HG03460 (cell line): ENCODE results near the gene CEP85.

ENCODE experiments used
- ATAC-seq: cut with Tn5 transposase; IDR thresholded peaks from one replicate; pipeline ENCODE4 v1.9.1; 2021; ENCODE audit not compliant: unreplicated experiment

Gene CEP85

DNA sequence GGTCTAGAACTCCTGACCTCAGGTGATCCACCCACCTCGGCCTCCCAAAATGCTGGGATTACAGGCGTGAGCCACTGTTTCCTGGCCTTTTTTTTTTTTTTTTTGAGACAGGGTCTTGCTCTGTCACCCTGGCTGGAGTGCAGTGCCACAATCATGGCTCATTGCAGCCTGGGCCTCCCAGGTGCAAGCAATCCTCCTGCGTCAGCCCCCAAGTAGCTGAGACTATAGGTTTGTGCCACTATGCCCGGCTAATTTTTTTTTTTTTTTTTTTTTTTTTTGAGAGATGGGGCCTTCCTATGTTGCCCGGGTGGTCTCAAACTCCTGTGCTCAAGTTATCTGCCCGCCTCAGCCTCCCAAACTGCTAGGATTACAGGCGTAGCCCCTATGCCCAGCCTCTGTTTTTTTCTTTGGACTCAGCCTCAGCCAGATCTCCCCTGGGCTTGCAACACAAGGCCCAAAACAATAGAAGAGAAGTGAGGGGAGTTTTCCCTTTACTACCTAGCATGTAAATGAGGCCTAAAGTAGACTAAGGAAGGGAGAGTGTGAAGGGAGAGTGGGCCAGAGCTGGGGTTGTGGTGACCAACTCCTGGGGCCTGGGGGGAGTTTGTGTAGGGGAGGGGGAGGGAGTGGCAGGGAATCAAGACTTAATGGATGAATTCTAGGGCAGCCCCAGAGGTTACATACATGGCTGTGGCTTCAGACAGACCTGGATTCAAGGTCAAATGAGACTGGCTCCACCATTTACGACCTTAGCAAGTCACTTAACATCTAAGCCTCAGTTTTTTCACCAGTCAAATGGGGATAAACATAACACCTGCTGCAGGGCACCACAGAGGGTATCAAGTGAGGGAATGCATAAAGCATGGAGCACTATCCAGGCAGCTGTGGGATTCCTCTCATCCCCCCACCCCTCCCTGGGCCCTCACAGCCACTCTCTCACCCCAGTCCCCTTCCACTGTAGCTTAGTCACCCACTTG, 82.2 kb downstream of the CEP85 start:
- ATAC-seq: no peak

DNA sequence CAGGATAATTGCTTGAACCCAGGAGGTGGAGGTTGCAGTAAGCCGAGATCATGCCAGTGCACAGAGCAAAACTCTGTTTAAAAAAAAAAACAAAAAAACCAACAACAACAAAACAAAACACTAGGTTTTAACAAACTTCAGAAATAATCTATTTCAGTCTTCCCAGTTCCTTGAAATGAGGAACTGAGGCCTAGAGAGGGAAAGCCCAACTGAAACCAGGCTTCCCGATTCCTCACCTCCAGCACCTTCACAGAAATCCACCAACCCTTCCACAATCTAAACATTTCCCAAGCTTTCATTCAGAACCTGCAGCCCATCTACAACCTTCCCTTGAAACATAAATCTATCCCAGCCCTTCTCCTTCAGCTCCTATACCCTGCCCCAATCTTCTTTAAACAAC, 83.1 kb downstream of the CEP85 start:
- no peak for ATAC-seq

- no peak for ATAC-seq
Measured at GRCh38 chr1:26317612-26318337, 83.8 kb downstream of the CEP85 start, which contains the start of gene CD52. TSS of gene CD52 (plus strand) at chr1:26317958. CDS start at chr1:26318018, 60 bp downstream.

- no peak for ATAC-seq
Measured at GRCh38 chr1:26318338-26319064, 84.5 kb downstream of the CEP85 start.

DNA sequence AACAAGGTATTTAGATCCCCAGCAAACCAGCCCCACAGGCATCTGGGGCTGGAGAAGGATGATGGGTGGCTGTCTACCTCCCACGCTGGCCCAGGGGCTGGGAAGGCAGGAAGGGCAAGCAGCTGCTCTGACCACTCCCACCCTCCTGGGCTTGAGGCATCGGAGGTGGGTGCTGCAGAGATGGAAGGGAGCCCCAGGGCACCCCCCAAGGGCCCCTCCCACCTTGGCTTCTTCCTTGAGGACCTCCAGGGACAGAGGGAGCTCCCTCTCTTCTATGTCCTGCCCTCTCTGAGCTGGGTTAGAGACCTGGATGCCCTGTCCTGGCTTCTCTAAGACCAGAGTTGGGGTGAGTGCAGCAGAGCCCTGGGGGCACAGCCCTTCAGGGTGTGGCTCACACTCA, 86.9 kb downstream of the CEP85 start:
- no peak for ATAC-seq

DNA sequence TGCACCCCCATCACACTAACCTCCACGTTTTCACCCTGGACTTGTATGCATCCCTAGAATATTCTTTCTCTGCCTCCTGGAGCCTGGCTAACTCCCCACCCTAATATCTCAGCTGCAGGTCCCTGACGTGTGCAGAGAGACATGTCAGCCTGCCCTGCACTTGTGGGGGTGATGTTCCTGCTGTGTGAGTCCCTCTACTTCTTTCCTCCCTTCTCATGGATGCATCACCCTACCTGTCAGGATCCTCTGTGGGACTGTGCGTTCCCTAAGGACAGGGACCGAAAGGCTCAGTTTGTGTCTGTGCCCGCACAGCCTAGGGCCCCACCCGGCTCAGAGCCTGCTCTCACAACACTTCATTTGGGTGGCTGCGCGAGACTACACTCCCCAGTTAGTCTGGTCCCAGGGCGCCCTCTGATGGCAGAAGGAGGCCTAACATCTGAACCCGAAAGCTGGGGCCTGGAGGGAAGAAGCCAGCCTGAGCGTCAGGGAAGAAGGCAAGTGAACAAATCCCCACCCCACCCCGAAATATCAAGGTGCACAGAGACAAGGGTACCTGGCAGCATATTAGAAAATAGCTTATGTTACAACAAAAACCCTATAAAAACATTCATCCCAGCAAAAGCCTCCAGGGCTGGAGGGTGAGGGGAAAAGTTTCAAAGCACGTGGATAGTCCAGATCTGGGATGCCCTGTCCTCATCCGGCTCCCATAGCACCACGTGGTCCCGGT, 87.5 kb downstream of the CEP85 start:
- ATAC-seq: no peak

DNA sequence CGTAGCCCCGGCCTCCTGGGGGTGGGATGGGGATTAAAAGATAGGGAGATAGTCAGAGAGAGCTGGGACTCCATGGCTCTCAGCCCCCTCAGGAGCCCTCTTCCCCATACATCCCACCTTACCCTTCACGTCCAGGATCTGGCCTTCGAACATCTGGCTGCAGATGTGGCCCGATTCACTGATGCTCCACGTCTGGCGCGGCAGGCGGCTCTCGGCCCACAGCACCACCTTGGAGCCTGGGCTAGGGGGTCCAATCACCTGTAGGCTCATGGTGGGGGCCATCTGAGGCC, 88.0 kb downstream of the CEP85 start:
- no peak for ATAC-seq

- no peak for ATAC-seq
Measured at GRCh38 chr1:26323382-26323781, 89.4 kb downstream of the CEP85 start.

- ATAC-seq: no peak
Measured at GRCh38 chr1:26324550-26324949, 90.5 kb downstream of the CEP85 start.

GRCh38 chr1:26327956-26328362, 94.0 kb downstream of the CEP85 start:
- no peak for ATAC-seq
